Mononuclear cell (primary cell): ENCODE data around the gene EIF5B. TPM values are rescaled to one million over a fixed set of nuclear protein-coding genes. Genes with fewer than 3 reads are reported as not detected.

Source experiments
- H3K27me3 ChIP-seq: 2 replicates; pipeline ENCODE4 v1.6.0; 2011; ENCODE audit warnings: low read length, control low read depth; ENCODE audit not compliant: insufficient read depth
- H3K4me1 ChIP-seq: 2 replicates; pipeline ENCODE4 v1.5.1; 2011; ENCODE audit warnings: mild to moderate bottlenecking, low read length, control low read depth; ENCODE audit not compliant: insufficient read depth
- H3K4me3 ChIP-seq: 2 replicates; pipeline ENCODE4 v1.5.1; 2011; ENCODE audit warnings: mild to moderate bottlenecking, low read length, moderate library complexity
- H3K9me3 ChIP-seq: 2 replicates; pipeline ENCODE4 v1.5.1; 2011; ENCODE audit warnings: low read depth, mild to moderate bottlenecking, control low read depth, low read length
- total RNA-seq: library from RNA; depleted of rRNA; stranded (reverse); fragments of >200 nt; gene quantifications from one replicate; pipeline ENCODE4 v1.2.3, GENCODE V29; 2012

EIF5B gene
- total RNA-seq, 1 donor: 24.6 TPM

DNA sequence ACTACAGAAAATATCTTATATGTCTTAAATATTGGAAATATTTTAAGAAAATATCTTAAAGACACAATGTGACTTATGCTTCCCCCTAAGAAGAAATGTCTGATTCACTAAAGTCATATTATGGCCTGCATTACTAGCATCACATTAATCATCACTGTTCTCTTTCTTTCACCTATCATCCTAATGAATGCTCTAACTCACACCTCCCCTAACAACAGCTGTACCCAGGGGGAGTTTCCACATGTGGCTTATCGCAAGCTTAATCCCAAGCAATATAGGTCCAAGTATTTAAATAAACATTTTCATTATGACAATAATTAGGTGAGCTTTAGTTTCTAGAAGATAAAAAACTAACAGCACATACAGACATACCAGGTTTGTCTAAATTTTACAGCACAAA is 113.0 kb downstream of the EIF5B start:
- no peak overlapping the region for H3K4me3 ChIP-seq
- no peaks in the 10 kb centered on the region for H3K4me1 ChIP-seq
- H3K9me3 ChIP-seq: no peaks in the 10 kb centered on the region
- no peaks in the 10 kb centered on the region for H3K27me3 ChIP-seq

Other genes starting within 250 kb of the EIF5B start
- 0.21 TPM for gene C2orf15, start 195.7 kb upstream of the EIF5B start, total RNA-seq
- 14.7 TPM for gene TSGA10, start 182.4 kb upstream of the EIF5B start, total RNA-seq
- 16.4 TPM for gene LIPT1, start 182.4 kb upstream of the EIF5B start, total RNA-seq
- 16.2 TPM for gene MITD1, start 156.3 kb upstream of the EIF5B start, total RNA-seq
- gene MRPL30, start 156.2 kb upstream of the EIF5B start, total RNA-seq: 21.5 TPM
- not detected for gene LYG2, start 81.7 kb upstream of the EIF5B start, total RNA-seq
- gene LYG1, start 36.2 kb upstream of the EIF5B start, total RNA-seq: 0.52 TPM
- gene TXNDC9, start 1.1 kb upstream of the EIF5B start, total RNA-seq: 18.9 TPM
- gene REV1, start 152.6 kb downstream of the EIF5B start, total RNA-seq: 55.3 TPM